Kidney glomerular epithelial cell (primary cell): Measurements from ENCODE around the gene ROCK2.

Experiments
- DNase-seq: peaks from one replicate; lab custom pipeline; 2025; lab: John Stamatoyannopoulos, UW

The ROCK2 gene

DNA sequence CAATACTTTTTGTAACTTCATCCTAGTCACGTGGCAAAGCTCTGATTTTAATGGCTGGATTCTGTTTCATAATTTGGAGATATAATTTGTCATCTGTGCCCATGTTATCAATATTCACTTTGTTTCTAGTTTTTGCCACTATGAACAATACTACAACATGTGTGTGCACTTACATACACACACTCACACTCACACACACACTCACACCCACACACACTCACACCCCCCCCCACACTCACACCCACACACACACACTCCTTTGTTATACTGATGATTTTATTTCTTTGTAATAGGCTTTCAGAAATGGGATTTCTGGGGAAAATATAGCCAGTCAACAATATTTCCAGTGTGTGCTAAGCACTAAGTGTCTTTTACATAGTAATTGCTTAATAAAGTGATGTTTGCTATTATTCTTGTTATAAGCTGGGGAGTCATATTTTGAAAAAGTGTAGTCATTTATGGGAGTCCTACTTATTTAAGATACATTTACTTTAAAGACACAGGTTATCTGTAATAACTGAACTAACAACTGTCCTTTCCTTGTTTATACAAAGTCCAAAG is 22.8 kb upstream of the ROCK2 start:
- no peak for DNase-seq

- DNase-seq = no peak
Measured at GRCh38 chr2:11366326-11366741, 21.9 kb upstream of the ROCK2 start.

DNA sequence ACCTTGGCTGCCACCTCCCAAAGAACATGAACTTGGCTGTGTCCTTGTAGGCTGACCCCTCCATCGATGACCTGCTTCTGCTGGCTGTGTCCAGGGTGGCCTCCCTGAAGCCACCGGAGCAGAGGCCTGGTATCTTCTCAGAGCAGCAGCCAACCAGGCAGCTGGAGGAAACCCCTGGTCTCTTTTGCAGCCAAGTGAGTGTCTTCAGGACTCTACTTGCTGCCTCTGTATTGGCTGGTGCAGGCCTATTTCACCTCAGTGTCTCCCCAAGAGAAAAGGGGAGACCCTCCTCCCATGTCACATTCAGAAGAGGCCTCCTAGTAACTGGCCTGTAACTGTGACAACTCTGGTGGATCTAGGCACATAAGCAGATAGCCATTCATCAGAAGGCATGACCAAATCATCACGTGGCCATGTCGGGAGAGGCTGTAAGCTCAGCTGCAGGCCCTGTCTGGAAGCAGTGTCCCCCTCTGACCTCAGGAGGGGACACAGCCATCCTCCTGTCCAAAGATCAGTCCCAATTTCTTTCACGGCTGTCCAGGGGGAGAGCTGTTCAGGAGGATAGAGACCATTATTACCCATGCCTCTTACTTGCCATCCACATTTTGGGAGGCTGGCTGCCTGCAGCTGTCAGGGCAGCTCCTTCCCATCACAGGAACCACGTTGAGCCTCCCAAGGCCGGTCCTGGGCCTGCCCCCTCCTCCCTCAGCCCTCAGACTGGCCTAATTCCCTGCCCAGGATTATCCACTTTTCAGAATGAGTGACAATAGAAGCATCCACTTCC is 20.9 kb upstream of the ROCK2 start:
- no peak for DNase-seq

DNA sequence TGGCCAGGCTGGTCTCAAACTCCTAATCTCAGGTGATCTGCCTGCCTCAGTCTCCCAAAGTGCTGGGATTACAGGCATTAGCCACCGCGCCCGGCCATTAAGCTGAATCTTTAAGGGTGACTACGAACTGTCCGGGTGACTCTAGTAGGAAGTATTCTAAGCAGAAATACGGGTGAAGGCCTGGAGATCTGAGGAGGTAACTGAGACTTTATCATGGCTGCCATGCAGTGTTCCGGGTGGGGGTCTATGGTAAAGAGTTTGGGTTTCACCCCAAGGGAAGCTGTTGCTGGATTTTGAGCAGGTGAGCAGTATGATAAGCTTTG is 20.1 kb upstream of the ROCK2 start:
- no peak for DNase-seq

- no peak for DNase-seq
Measured at GRCh38 chr2:11363868-11364564, 19.6 kb upstream of the ROCK2 start.

DNA sequence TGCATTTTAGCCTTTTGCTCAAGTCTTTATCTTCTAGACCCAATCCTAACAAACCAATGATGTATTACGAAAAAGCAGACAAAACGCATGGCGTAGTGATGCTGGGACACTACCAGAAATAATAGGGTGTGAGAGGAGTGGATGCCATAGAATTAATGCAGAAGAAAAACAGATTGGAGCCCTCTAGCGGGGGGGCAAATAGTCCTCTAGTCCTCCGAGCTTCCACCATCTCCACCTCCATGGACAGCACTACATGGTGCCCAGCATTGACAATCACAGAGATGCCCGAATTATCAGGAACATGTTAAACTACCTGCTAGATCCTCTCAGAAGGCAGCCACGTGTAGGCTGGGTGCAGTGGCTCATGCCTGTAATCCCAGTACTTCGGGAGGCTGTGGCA is 15.4 kb upstream of the ROCK2 start:
- DNase-seq = no peak

- no peak for DNase-seq
Measured at GRCh38 chr2:11357428-11357972, 13.1 kb upstream of the ROCK2 start.

DNA sequence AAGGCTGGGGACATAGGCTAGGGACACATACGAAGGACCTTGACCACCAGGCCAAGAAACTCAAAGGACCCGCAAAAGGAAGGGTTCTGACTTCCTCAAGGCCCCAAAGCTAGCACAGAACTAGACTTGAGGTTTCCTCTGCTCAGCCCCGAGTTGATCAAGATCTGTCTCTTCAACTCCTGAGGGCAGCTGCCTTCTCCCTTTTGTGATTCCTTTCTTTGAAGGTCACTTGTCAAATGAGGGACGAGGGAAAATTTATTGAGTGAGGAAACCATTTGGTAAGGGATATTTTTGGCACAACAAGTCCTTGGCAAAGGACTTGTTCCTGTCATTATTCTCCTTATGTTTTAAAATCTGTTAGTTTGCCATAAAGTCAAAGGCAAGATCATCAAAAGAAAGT is 12.3 kb upstream of the ROCK2 start:
- no peak for DNase-seq

- DNase-seq = no peak
Measured at GRCh38 chr2:11355194-11356053, 11.0 kb upstream of the ROCK2 start.

GRCh38 chr2:11354363-11355154 is 10.1 kb upstream of the ROCK2 start:
- no peak for DNase-seq

- DNase-seq = no peak
Measured at GRCh38 chr2:11352781-11353537, 8.5 kb upstream of the ROCK2 start.

- no peak for DNase-seq
Measured at GRCh38 chr2:11348209-11348749, 3.8 kb upstream of the ROCK2 start.

DNA sequence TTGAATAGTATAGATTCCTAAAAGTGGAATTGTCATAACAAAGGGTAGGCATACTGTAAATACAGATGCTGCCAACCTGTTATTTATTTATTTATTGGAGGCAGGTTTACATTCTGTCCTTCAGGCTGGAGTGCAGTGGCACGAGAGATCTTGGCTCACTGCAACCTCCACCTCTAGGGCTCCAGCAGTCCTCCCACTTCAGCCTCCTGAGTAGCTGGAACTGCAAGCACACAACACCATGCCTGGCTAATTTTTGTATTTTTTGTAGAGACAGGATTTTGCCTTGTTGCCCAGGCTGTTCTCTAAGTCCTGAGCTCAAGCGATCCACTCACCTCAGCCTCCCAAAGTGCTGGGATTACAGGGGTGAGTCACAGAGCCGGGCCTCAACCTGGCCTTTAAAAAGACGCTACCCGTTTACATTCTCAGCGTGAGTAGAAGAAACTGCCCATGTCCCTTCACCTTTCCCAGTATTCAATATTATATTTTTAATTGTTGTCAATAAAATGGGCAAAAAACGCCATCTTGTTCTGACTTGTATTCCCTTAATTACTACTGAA is 3.0 kb upstream of the ROCK2 start:
- no peak for DNase-seq

- no peak for DNase-seq
Measured at GRCh38 chr2:11346023-11346482, 1.6 kb upstream of the ROCK2 start.

GRCh38 chr2:11344956-11345677 is 681 bp upstream of the ROCK2 start:
- peak; percentile 71 for DNase-seq

GRCh38 chr2:11343650-11344341 is 640 bp downstream of the ROCK2 start:
- no peak for DNase-seq

GRCh38 chr2:11343368-11343649 is 1.1 kb downstream of the ROCK2 start:
- DNase-seq = no peak

DNA sequence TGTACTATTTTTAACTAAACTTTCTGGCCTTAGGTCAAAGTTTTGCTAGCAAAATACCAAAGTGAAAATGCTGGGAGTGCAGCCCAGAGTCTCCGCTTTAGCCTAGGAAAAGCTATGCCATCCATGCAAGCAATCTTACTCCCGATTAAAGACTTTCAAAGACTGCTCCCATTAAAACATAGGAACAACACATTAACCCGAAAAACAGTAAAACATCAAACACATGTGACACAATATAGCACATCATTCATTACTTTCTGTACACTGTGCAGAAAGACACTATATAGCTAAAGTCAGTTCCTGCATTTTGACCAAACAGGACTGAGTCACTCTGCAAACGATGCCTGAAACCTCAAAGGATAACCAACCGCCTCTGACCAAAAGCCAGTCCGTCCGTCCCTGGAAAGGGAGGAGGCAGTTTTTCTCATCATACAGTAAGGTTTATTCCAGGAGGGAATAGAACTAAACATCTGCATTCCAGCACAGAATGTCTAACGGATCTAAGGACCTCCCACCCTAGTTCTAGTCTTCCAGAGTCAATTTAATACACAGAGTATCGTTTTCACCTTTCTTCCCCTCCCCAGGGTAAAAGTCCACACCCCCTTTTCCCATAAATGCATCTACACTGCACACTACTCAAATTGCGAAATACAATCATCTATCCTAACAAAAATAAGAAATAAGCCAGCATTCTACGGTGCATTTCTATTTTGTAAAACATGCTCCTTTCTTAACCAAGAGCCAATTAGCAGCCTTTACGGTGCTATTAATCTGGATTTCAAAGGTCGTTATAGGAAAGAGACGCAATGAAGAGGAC is 1.7 kb downstream of the ROCK2 start:
- peak; percentile 72 for DNase-seq
